Transverse colon (tissue), 4 donors: Measurements from ENCODE around the gene LRG1. TPM values are rescaled to one million over a fixed set of nuclear protein-coding genes. Genes with fewer than 3 reads are reported as not detected.

Experiments
- DNase-seq: peaks from one replicate; pipeline ENCODE4 v3.0.0-alpha.2; 2019
- H3K27ac ChIP-seq, 4 donors: fragments of 200-600 bp; sonication (generic); 2 replicates each; pipeline ENCODE4 v1.5.1; 2016 to 2018; ENCODE audit warnings: inconsistent platforms in 4 of 4
- H3K27me3 ChIP-seq: fragments of 200-600 bp; sonication (generic); 2 replicates; pipeline ENCODE4 v1.5.1; 2017; ENCODE audit warnings: inconsistent platforms
- H3K36me3 ChIP-seq, 4 donors: fragments of 200-600 bp; sonication (generic); 2 replicates each; pipeline ENCODE4 v1.5.1; 2017 to 2019; ENCODE audit warnings: inconsistent platforms in 4 of 4
- H3K4me1 ChIP-seq, 4 donors: fragments of 200-600 bp; sonication (generic); 2 replicates each; pipeline ENCODE4 v1.5.1; 2017 to 2020; ENCODE audit warnings: inconsistent platforms in 4 of 4
- H3K4me3 ChIP-seq, 4 donors: fragments of 200-600 bp; sonication (generic); 1 replicate in 1 of 4; 2 replicates in 3 of 4; pipeline versions ENCODE4 v1.5.1 to v1.6.1; 2017 to 2019; ENCODE audit warnings: inconsistent platforms in 4 of 4
- H3K9me3 ChIP-seq, 2 donors: fragments of 200-600 bp; sonication (generic); 2 replicates each; pipeline ENCODE4 v1.5.1; 2017 to 2019; ENCODE audit warnings: inconsistent platforms in 2 of 2
- CTCF ChIP-seq, 5 experiments: fragments of 200-600 bp in 3 of 5; fragments of 450-650 bp in 2 of 5; sonication (generic) in 3 of 5; IDR thresholded peaks; 1 replicate in 2 of 5; 2 replicates in 3 of 5; pipeline ENCODE4 v1.5.1; 2016 to 2017; ENCODE audit warnings: antibody characterized with exemption in 5 of 5, inconsistent platforms in 3 of 5, mild to moderate bottlenecking in 2 of 5, moderate library complexity in 1 of 5
- EP300 ChIP-seq: sonication (generic); formaldehyde crosslinking; IDR thresholded peaks from one replicate; pipeline ENCODE4 v1.6.1; 2017; ENCODE audit warnings: antibody characterized with exemption, low read depth
- POLR2A ChIP-seq: fragments of 450-650 bp; IDR thresholded peaks from one replicate; pipeline ENCODE4 v1.6.1; 2016; ENCODE audit warnings: antibody characterized with exemption, mild to moderate bottlenecking, moderate library complexity
- POLR2AphosphoS5 ChIP-seq, 3 donors: sonication (generic); formaldehyde crosslinking; IDR thresholded peaks; one replicate each; pipeline ENCODE4 v1.6.1; 2016; ENCODE audit warnings: antibody characterized with exemption in 3 of 3
- WGBS, 2 donors: methylation state at CpG; one replicate each; pipeline ENCODE4 v1.1.5; 2018; ENCODE audit warnings: low coverage in 1 of 2; 5-methylcytosine and 5-hydroxymethylcytosine counted together
- in situ Hi-C, 4 donors: fragments of 200-750 bp; cut with MboI; loops; one replicate each; pipeline versions ENCODE4 v1.15.0 to v1.15.1; 2017; ENCODE audit warnings: low sequenced_read_pairs in 3 of 4, low pct_ligation_motif_present in 1 of 4, low pct_unique_long_range_greater_than_20kb in 1 of 4
- intact Hi-C: fragments of 100-400 bp; cut with DNase I; formaldehyde crosslinking; loops from one replicate; pipeline ENCODE4 v1.15.1; 2023; ENCODE audit warnings: low total_unique reads
- total RNA-seq, 4 donors: library from RNA; depleted of rRNA; stranded (reverse); fragments of >200 nt; gene quantifications; one replicate each; pipeline ENCODE4 v1.1.0, GENCODE V29; 2016

LRG1 gene
- total RNA-seq, 4 donors from 2014 or later, result 1.9 to 18.1 (median 14.4) TPM

- Histone ChIP-seq H3K9me3 (no peaks in the 10 kb centered on the region), H3K4me1 (peaks cover 0 to 9% (median 2%) of the 10 kb centered on the region in 4 donors), H3K27me3 (no peaks in the 10 kb centered on the region), H3K36me3 (no peaks in the 10 kb centered on the region), H3K27ac (peak within 1 kb of the TSS; percentile 41 to 59 (median 49)), H3K4me3 (peak within 1 kb of the TSS in 2 of 4 donors; percentile 11 to 16)
- in situ Hi-C loops, result no loop called here
- TF ChIP-seq POLR2A (peak; percentile 21), EP300 (no peak), POLR2AphosphoS5 (IDR thresholded peaks at IDR 0.05) (peak in 1 of 3 donors; percentile 26)
- WGBS, 2 donors, result 56% methylated on average over 13 of the region's 13 CpGs; no CpG with 5 or more reads in 1 of the 2 donors
- intact Hi-C loops, result loop anchor here (5.0 kb wide), 1 partner anchor 78 kb away; the partner anchor contains the start of gene TNFAIP8L1
- no peak for DNase-seq
These were observed 19.7 kb upstream of the LRG1 start, which contains the start of gene SEMA6B for GRCh38 chr19:4559569-4559968. SEMA6B (minus strand) TSS chr19:4559684; CDS start chr19:4558457, 1,227 bp downstream.

DNA sequence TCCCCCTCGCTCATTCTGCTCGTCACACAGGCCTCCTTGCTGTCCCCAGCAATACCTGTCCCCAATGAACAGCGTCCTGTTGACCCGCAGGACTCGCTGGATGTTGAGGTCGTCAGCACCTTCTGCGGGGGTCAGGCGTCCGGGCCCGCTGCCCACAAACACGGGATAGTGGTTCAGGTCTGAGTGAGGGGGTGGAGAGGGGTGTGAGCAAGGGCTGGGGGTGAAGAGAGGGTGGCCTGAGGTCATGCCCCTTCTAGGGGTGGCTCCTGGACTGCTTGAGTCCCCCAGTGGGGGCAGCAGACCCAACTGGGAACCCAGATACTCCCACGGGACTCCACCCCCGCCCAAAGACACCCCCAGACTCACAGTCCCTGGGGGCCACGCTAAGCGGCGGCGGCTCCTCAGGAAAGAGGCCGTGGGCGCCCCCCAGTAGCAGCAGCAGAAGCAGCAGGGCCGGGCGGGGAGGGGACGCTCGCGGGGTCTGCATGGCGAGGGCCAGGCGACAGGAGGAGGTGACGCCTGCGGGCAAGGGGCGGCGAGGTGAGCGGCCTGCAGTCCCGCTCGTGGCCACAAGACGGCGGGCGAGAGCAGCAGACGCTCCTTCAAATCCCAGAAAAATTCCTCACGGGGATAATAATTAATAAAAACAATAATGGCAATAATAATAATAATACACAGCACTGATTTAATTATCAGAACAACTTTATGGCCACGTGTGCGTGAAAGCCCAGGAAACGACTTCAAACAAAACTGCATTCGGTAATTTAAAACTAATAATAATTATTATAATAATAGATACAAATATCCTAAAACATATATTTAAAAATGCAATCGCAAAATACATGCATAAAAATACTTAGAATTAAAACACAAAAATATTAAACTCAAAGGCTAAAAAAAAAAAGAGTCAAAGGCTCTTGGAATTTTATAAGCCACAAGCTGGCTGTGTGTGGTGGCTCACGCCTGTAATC is 18.4 kb upstream of the LRG1 start:
- TF ChIP-seq EP300, result no peak
- peak; percentile 96 to 100 (median 100) for TF ChIP-seq CTCF (IDR thresholded peaks at IDR 0.05)
- Histone ChIP-seq H3K27ac (no peak overlapping the region), H3K9me3 (no peaks in the 10 kb centered on the region), H3K4me1 (peaks cover 0 to 9% (median 2%) of the 10 kb centered on the region in 4 donors), H3K36me3 (no peaks in the 10 kb centered on the region), H3K27me3 (no peaks in the 10 kb centered on the region), H3K4me3 (peak overlapping the region in 2 of 4 donors; percentile 16 to 21)
- DNase-seq, result peak; percentile 35
- WGBS, 2 donors, result 23 to 30% methylated on average over 8 to 44 of the region's 44 CpGs
- in situ Hi-C loops (no loop called here), intact Hi-C loops (loop anchor here (5.0 kb wide), 1 partner anchor 79 kb away; the partner anchor contains the start of gene TNFAIP8L1)

DNA sequence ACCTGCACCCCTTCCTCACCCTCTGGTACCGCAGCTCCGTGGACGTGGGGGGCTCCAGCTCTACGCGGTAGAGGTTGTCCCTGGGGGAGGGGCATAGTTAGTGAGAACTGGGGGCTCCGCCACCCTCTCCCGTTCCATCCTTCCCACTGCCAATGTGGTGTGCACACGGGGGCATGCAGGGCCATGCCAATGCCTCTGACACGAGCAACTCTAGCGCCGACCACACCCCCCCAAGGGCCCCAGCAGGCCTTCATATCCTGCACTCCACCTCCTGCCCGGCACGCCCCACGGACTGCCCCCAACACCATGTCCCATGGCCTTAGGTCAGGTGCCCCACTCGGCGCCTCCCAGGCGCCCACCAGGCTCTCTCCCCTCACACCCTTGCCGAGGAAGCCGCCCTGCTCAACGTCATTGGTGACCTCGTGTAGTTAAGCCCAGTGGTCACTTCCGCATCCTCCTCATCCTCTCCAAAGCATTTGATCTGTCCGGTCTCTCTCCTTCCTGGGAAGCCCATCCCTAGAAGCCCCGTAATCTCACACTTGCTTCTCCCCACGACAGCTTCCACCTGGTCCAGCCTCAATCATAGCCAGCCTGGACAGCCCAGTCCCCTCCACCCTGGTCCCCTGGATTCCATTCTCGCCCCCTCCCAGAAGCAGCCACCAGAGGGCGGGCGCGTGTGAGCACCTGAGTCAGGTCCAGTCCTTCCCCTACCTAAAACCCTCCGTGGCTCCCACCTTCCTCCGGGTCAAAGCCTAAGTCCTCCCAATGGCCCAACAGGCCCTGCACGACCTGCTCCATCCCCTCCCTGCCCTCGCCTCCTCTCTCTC is 17.5 kb upstream of the LRG1 start:
- H3K4me3 ChIP-seq, result no peak overlapping the region
- DNase-seq, result no peak
- in situ Hi-C loops (no loop called here), intact Hi-C loops (loop anchor here (5.0 kb wide), 1 partner anchor 80 kb away; the partner anchor contains the start of gene TNFAIP8L1)
- H3K27ac ChIP-seq, result no peak overlapping the region
- H3K4me1 ChIP-seq, result peaks cover 0 to 9% (median 2%) of the 10 kb centered on the region in 4 donors
- TF ChIP-seq POLR2A (no peak), CTCF (IDR thresholded peaks at IDR 0.05) (no peak)
- 68 to 88% methylated on average over 5 to 33 of the region's 33 CpGs for WGBS, 2 donors
- no peaks in the 10 kb centered on the region for H3K36me3 ChIP-seq
- no peaks in the 10 kb centered on the region for H3K9me3 ChIP-seq
- H3K27me3 ChIP-seq, result peaks cover under 1% of the 10 kb centered on the region

- intact Hi-C loops, result loop anchor here (5.0 kb wide), 1 partner anchor 81 kb away; the partner anchor contains the start of gene TNFAIP8L1
- H3K27ac ChIP-seq, result no peak overlapping the region
- peak; percentile 49 for DNase-seq
- TF ChIP-seq EP300 (no peak), CTCF (IDR thresholded peaks at IDR 0.05) (no peak), POLR2A (no peak)
- in situ Hi-C loops, result no loop called here
- H3K4me3 ChIP-seq, result no peak overlapping the region
- peaks cover 0 to 9% (median 2%) of the 10 kb centered on the region in 4 donors for H3K4me1 ChIP-seq
- H3K27me3 ChIP-seq, result peaks cover 4% of the 10 kb centered on the region
- 39 to 71% methylated on average over 12 to 16 of the region's 25 CpGs for WGBS, 2 donors
- no peaks in the 10 kb centered on the region for H3K36me3 ChIP-seq
- no peaks in the 10 kb centered on the region for H3K9me3 ChIP-seq
These were observed 16.8 kb upstream of the LRG1 start for GRCh38 chr19:4556597-4557127.
